Measurements from ENCODE around the gene MTHFSD. TPM values are rescaled to one million over a fixed set of nuclear protein-coding genes. Genes with fewer than 3 reads are reported as not detected.

The MTHFSD gene
- total RNA-seq, 2 donors from 2014 or later = 15.4 to 23.7 TPM

- DNase-seq = no peak
- Histone ChIP-seq H3K9ac (ENCODE audit: low read depth in 2 of 2, low read length in 2 of 2) (peak overlapping the region in 1 of 2 donors; percentile 63), H3K4me3 (peak overlapping the region; percentile 19), H3K9me3 (no peaks in the 10 kb centered on the region), H3K27ac (peak overlapping the region; percentile 91), H3K27me3 (peaks cover 75% of the 10 kb centered on the region), H3K36me3 (no peaks in the 10 kb centered on the region), H3K4me1 (no peaks in the 10 kb centered on the region)
- intact Hi-C loops (cut with DNase I) = no loop called here
- TF ChIP-seq CTCF (IDR thresholded peaks at IDR 0.05) = no peak
These were observed 57.4 kb downstream of the MTHFSD start for GRCh38 chr16:86497551-86498021.

GRCh38 chr16:86496929-86497461, 58.0 kb downstream of the MTHFSD start:
- H3K27me3 ChIP-seq = peaks cover 69% of the 10 kb centered on the region
- H3K9me3 ChIP-seq = no peaks in the 10 kb centered on the region
- intact Hi-C loops (cut with DNase I) = no loop called here
- no peaks in the 10 kb centered on the region for H3K4me1 ChIP-seq
- H3K27ac ChIP-seq = peak overlapping the region; percentile 91
- H3K9ac ChIP-seq (ENCODE audit: low read depth in 2 of 2, low read length in 2 of 2) = peak overlapping the region; percentile 55 to 66
- no peaks in the 10 kb centered on the region for H3K36me3 ChIP-seq
- no peak for TF ChIP-seq CTCF (IDR thresholded peaks at IDR 0.05)
- H3K4me3 ChIP-seq = peak overlapping the region; percentile 19
- no peak for DNase-seq

GRCh38 chr16:86496262-86496928, 58.6 kb downstream of the MTHFSD start:
- Histone ChIP-seq H3K9ac (ENCODE audit: low read depth in 2 of 2, low read length in 2 of 2) (peak overlapping the region; percentile 55 to 66), H3K27ac (peak overlapping the region; percentile 91), H3K27me3 (peaks cover 69% of the 10 kb centered on the region), H3K9me3 (no peaks in the 10 kb centered on the region), H3K4me3 (peak overlapping the region; percentile 1), H3K36me3 (no peaks in the 10 kb centered on the region), H3K4me1 (no peaks in the 10 kb centered on the region)
- DNase-seq = no peak
- no peak for TF ChIP-seq CTCF (IDR thresholded peaks at IDR 0.05)
- intact Hi-C loops (cut with DNase I) = no loop called here

GRCh38 chr16:86495756-86496261, 59.2 kb downstream of the MTHFSD start:
- Histone ChIP-seq H3K9me3 (no peaks in the 10 kb centered on the region), H3K4me3 (peak overlapping the region; percentile 1), H3K9ac (ENCODE audit: low read depth in 2 of 2, low read length in 2 of 2) (peak overlapping the region; percentile 55 to 66), H3K36me3 (no peaks in the 10 kb centered on the region), H3K27ac (peak overlapping the region; percentile 91), H3K27me3 (peaks cover 63% of the 10 kb centered on the region), H3K4me1 (no peaks in the 10 kb centered on the region)
- no peak for TF ChIP-seq CTCF (IDR thresholded peaks at IDR 0.05)
- DNase-seq = no peak
- intact Hi-C loops (cut with DNase I) = no loop called here

GRCh38 chr16:86495357-86495701, 59.7 kb downstream of the MTHFSD start:
- Histone ChIP-seq H3K4me3 (no peak overlapping the region), H3K9me3 (no peaks in the 10 kb centered on the region), H3K9ac (ENCODE audit: low read depth in 2 of 2, low read length in 2 of 2) (peak overlapping the region in 1 of 2 donors; percentile 55), H3K4me1 (no peaks in the 10 kb centered on the region), H3K36me3 (no peaks in the 10 kb centered on the region), H3K27me3 (peaks cover 58% of the 10 kb centered on the region), H3K27ac (peak overlapping the region; percentile 91)
- intact Hi-C loops (cut with DNase I) = no loop called here
- TF ChIP-seq CTCF (IDR thresholded peaks at IDR 0.05) = no peak
- no peak for DNase-seq

All from colonic mucosa (tissue), 4 donors.